GM12874 (cell line): ENCODE results near the gene VSIR.

Experiments used
- CTCF ChIP-seq: IDR thresholded peaks from 2 replicates; pipeline ENCODE4 v1.5.1; 2011; ENCODE audit warnings: low read depth, mild to moderate bottlenecking, control low read depth, low read length, moderate library complexity; ENCODE audit not compliant: insufficient read depth

The VSIR gene

DNA sequence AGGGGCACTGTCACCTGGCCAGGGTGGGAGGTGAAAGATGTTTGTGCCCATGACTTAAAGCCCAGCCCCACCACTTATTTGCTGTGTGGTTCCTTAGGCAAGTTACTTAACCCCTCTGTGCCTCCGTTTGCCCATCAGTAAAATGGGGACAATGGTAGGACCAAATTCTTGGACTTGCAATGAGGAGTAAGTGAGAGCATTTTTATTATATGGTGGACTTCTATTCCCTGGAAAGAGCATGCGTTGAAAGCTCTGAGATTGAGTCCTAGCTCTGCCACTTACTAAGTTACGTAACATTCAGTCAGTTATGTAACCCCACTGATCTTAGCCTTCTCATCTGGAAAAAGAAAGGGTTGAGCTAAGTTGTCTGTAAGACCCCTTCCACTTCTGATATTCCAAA is 18.8 kb downstream of the VSIR start:
- no peak for TF ChIP-seq CTCF

DNA sequence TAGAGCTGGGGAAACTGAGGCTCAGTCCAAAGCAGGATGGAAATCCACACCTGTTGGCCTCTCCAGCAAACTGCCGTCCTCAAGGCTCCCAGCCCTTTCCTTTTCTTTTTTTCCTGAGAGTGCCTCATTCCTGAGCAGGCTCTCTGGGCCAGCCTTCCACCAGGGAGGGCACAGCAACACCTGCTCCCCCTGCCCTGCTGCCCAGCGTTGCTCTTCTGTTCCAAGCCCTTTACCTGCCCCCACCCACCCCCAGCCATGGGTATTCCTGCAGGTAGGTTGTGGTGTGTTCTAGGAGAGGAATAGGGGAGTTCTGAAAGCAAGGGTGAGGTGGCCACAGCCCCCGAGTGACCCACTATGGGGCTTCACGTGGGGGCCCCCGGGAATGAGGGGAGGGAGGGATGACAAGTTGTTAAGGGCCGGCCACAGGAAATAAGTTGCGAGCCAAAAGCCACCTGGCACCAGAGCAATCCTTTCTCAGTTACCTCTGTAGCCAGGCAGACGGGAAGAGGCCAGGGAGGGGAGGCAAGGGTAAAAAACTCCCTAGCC is 19.3 kb downstream of the VSIR start:
- TF ChIP-seq CTCF, result no peak

DNA sequence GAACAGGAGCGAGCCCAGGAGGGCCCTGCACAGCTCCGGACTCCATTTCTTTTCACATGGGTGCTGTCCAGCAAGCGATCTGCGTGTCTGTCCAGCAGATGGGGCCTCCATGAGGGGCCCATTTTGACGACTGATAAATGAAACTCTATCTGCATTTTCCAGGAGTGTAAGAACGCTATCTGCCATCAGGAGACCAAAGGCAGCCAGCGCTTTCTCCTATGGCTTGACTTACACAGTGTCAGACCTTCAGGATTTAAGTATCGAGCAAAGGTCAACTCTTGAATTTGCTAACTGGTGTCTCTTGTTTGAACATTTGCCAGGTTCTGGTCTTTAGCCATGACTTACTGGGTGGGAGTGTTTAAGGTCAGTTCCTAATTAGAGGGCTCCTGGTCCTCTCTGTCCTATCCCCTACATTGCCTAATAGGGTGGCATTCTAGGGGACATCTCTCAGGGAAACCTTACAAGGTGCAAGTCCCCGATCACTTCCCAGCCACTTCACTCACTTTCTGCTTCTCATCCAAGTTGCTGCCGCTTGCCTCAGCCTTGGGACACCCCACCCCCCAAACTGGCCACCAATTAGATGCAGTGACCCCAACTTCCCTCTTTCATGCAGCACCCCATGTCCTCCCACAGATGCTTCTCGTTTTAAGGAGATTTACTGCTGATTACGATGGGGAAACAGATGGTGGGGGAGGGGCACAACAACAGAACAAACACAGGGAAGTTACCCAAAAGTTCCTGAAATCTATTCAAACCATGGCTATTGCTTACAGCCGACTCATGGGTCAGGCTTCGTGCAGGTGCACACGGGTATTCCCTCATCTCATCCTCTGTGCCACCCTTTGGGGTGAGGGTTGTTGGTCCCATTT is 20.0 kb downstream of the VSIR start:
- no peak for TF ChIP-seq CTCF

DNA sequence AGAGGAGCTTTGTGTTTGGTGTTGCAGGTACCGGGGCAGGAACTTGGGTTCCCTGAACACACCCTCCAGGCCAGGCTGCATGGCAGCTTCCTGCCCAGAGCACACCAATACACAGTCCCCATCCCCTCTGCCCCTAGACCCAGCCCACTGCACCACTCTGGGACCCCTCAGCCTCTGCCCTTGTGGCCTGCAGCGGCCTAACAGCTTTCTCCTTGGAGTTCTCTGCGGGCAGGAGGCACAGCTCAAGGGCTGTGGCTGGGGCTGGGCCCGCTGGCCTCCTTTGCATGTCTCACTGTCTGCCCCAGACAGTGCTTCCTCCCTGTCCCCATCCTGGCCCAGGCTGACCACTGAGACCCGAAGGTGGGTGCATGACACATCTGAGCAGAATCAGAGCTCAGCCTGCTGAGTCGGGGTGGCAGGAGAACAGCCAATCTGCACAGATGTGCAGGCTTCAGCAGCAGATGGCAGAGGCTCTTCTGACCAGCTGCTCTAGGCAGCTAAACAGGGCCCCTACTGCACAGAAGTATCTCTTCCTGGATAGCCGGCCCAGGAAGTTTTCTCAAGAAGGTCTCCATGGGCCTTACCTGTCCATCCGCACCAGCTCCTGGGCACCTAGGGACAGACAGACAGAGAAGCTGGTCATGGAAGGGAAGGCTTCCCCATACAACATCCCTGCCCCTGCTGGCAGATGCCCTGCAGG is 20.8 kb downstream of the VSIR start:
- TF ChIP-seq CTCF, result no peak

DNA sequence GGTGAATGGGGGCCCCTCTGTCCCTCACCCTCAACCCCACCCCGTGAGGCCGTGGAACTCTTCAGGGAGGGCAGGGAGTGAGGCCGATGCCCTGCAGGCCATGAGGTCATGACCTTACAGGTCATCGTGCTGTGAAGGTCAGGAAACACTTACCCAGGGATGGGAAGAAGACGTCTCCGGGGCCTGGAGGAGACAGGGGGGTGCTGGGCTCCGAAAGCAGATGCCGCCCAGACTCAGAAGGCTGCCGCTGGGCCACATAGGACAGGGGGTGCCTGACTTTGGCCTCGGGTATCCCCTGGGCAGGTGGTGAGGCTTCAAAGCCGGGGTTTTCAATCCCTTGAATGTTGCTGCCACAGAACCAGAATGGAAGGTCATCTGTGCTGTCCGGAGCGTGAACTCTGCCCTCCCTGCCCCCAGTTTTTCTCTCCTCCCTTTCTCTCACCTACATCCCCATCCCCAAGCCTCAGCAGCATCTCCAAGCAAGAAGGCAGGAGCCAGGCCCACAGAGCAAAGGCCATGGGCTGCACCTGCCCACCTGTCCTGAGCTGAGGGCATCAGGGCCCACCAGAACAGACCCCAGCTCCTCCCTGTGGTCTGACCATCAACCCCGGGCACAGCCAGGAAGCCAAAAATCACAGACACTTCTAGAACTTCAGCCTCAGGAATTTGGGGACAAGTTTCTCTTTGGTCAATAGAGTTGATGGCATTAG is 21.6 kb downstream of the VSIR start:
- TF ChIP-seq CTCF, result no peak

DNA sequence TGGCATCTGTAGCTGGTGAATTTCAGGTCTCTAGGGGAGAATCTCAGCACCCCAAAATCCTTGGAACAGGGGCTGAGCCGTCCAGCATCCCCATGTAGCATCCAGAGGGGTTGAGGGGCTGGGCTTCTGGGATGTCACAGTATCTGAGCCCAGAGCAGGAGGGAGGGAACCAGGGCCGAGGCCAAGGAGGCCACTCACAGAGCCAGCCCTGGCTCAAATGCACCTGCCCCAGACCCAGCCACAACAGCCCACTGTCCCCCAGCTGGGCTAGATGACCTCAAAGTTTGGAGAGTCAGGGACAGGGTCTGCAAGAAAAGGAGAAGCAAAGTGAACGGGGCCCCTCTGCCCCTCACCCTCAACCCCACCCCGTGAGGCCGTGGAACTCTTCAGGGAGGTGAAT is 22.3 kb downstream of the VSIR start:
- TF ChIP-seq CTCF, result no peak
